HepG2 (cell line): ENCODE results near the gene CHRNB1. TPM values are rescaled to one million over a fixed set of nuclear protein-coding genes. Genes with fewer than 3 reads are reported as not detected.

Experiments
- ATF7-NPFF ChIP-seq: sonication (generic); formaldehyde crosslinking; IDR thresholded peaks from 2 replicates; pipeline ENCODE4 v1.8.1; 2023; ENCODE audit warnings: mild to moderate bottlenecking, low read depth, missing genetic modification reagents, moderate library complexity
- BCL6 ChIP-seq: IDR thresholded peaks from 2 replicates; pipeline ENCODE4 v1.6.1; 2016; ENCODE audit warnings: missing genetic modification reagents, missing compliant biosample characterization
- BRD4 ChIP-seq: sonication (generic); formaldehyde crosslinking; IDR thresholded peaks from 2 replicates; pipeline ENCODE4 v1.4.0; 2020; ENCODE audit warnings: missing genetic modification reagents
- CAMTA2 ChIP-seq: sonication (generic); formaldehyde crosslinking; IDR thresholded peaks from 2 replicates; pipeline ENCODE4 v1.4.0; 2020; ENCODE audit warnings: mild to moderate bottlenecking, missing genetic modification reagents, borderline replicate concordance
- DR1 ChIP-seq: sonication (generic); formaldehyde crosslinking; IDR thresholded peaks from 2 replicates; pipeline ENCODE4 v1.8.0; 2021; ENCODE audit warnings: mild to moderate bottlenecking, missing genetic modification reagents, inconsistent platforms
- NBN ChIP-seq: fragments of 450-650 bp; conservative IDR thresholded peaks from 2 replicates; pipeline ENCODE4 v1.6.1; 2017
- NFAT5 ChIP-seq: sonication (generic); formaldehyde crosslinking; IDR thresholded peaks from 2 replicates; pipeline ENCODE4 v1.4.0; 2020; ENCODE audit warnings: missing genetic modification reagents
- PITX1 ChIP-seq: sonication (generic); formaldehyde crosslinking; IDR thresholded peaks from 2 replicates; pipeline ENCODE4 v1.5.1; 2020; ENCODE audit warnings: mild to moderate bottlenecking, missing genetic modification reagents
- REST ChIP-seq, 2 experiments: IDR thresholded peaks; 2 replicates each; pipeline ENCODE4 v1.6.1; 2011 to 2012; ENCODE audit warnings: low read length in 2 of 2, borderline replicate concordance in 1 of 2, low read depth in 1 of 2, mild to moderate bottlenecking in 1 of 2, moderate library complexity in 1 of 2
- TAF15 ChIP-seq: fragments of 200-400 bp; formaldehyde crosslinking; IDR thresholded peaks from one replicate; pipeline ENCODE4 v1.6.1; 2018; ENCODE audit warnings: mild to moderate bottlenecking, low read depth, low read length; ENCODE audit not compliant: poor library complexity, severe bottlenecking
- ZBTB42 ChIP-seq: sonication (generic); formaldehyde crosslinking; IDR thresholded peaks from 2 replicates; pipeline ENCODE4 v1.5.0; 2020; ENCODE audit warnings: mild to moderate bottlenecking, missing genetic modification reagents
- ZGPAT ChIP-seq: IDR thresholded peaks from 2 replicates; pipeline ENCODE4 v1.6.1; 2016; ENCODE audit warnings: mild to moderate bottlenecking
- ZNF207 ChIP-seq: fragments of 450-650 bp; IDR thresholded peaks from 2 replicates; pipeline ENCODE4 v1.6.1; 2016; ENCODE audit warnings: antibody characterized with exemption, borderline replicate concordance
- ZNF282 ChIP-seq: fragments of 450-650 bp; IDR thresholded peaks from 2 replicates; pipeline ENCODE4 v1.6.1; 2018; ENCODE audit not compliant: partially characterized antibody
- ZNF333 ChIP-seq: sonication (generic); formaldehyde crosslinking; IDR thresholded peaks from 2 replicates; pipeline ENCODE4 v1.4.0; 2020; ENCODE audit warnings: mild to moderate bottlenecking, missing genetic modification reagents, borderline replicate concordance
- ZNF678 ChIP-seq: sonication (generic); formaldehyde crosslinking; IDR thresholded peaks from 2 replicates; pipeline ENCODE4 v1.4.0; 2020; ENCODE audit warnings: mild to moderate bottlenecking, missing genetic modification reagents
- polyA plus RNA-seq, 8 experiments: library from polyadenylated mRNA; depleted of rRNA in 3 of 8; stranded (reverse) in 7 of 8; unstranded in 1 of 8; fragments of >200 nt; fragmentation: Illumina TruSeq in 4 of 8; extraction: Trizol in 4 of 8; gene quantifications; 2 replicates each; pipeline versions ENCODE4 v1.2.1 to v1.2.3, GENCODE V29; 2011 to 2016; ENCODE audit warnings: low read depth in 4 of 8, missing spikeins in 1 of 8, mixed read lengths in 1 of 8; ENCODE audit not compliant: insufficient read depth in 1 of 8
- total RNA-seq, 5 experiments: library from RNA; depleted of rRNA; stranded (reverse); fragments of >200 nt; fragmentation: Illumina TruSeq; extraction: Trizol; gene quantifications; 2 replicates each; pipeline ENCODE4 v1.2.3, GENCODE V29; 2016; ENCODE audit warnings: low read depth in 1 of 5
- TF ChIP-seq, protein P1 (sequence below): IDR thresholded peaks from 2 replicates; pipeline ENCODE4 v1.6.1; 2016; ENCODE audit warnings: missing compliant biosample characterization, missing genetic modification reagents, borderline replicate concordance
- TF ChIP-seq, protein P2 (sequence below): IDR thresholded peaks from 2 replicates; pipeline ENCODE4 v1.6.1; 2016; ENCODE audit warnings: missing genetic modification reagents, missing compliant biosample characterization

Gene CHRNB1
- total and polyA plus RNA-seq, 2 of the 13 experiments (the other 11 are each of a cell fraction or from before 2014, with no cell fraction given), result 5.4 to 33.7 TPM

DNA sequence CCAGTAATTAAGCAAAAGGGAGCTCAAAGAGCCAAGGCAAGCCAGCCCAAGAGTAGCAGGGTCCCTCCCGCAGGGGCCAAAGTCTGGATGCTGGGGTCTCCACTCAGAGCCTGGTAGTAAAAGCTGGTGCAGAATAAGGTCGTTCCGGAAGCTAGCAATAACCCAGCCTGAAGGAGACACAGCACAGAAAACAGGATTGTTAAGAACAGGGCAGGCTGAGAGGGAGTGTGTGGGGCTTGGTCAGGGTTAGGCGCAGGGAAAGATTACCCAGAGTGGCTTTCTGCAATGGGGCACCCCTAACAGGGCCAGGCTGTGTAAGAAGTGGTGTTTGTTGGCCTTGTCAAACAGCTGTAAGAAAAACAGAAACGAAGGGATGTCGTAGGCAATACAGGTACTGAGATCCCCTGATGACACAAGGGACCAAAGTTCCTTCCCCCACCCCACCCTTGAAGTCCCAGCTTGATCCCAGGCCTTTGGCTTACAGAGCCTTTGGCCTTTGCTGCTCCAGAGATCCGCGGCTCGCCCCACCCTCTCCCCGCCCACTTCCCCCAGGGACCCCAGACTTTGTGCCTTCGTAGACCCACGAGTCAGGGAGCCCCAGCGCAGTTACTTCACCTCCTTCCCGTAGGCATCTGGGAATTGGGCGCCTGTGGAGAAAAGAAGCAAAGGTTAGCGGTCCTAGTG lies 41.7 kb upstream of the CHRNB1 start (continued):
- TF ChIP-seq NFAT5 (CRISPR knock-in tag) (no peak), BCL6 (CRISPR knock-in tag) (no peak), ZNF282 (no peak), REST (IDR thresholded peaks at IDR 0.05; ENCODE audit: borderline replicate concordance in 1 of 2, low read depth in 1 of 2, low read length in 2 of 2) (no peak), ZNF207 (no peak), PITX1 (peak; percentile 74), DR1 (no peak), ATF7-NPFF (CRISPR knock-in tag) (no peak), TAF15 (no peak), ZNF333 (CRISPR knock-in tag) (no peak), CAMTA2 (CRISPR knock-in tag) (no peak), NBN (no peak), ZNF678 (CRISPR knock-in tag) (peak; percentile 60; the same call in 1 of the 2 replicates), ZBTB42 (0 out of 2 replicates have a peak, but pooled peaks have one; percentile 16), BRD4 (CRISPR knock-in tag) (no peak), ZGPAT (CRISPR knock-in tag) (no peak)
- TF ChIP-seq, protein P1, sequence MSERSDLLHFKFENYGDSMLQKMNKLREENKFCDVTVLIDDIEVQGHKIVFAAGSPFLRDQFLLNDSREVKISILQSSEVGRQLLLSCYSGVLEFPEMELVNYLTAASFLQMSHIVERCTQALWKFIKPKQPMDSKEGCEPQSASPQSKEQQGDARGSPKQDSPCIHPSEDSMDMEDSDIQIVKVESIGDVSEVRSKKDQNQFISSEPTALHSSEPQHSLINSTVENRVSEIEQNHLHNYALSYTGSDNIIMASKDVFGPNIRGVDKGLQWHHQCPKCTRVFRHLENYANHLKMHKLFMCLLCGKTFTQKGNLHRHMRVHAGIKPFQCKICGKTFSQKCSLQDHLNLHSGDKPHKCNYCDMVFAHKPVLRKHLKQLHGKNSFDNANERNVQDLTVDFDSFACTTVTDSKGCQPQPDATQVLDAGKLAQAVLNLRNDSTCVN (CRISPR knock-in tag), result peak; percentile 30; the same call in 1 of the 2 replicates
- TF ChIP-seq, protein P2, sequence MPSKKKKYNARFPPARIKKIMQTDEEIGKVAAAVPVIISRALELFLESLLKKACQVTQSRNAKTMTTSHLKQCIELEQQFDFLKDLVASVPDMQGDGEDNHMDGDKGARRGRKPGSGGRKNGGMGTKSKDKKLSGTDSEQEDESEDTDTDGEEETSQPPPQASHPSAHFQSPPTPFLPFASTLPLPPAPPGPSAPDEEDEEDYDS (CRISPR knock-in tag), result no peak
